Testis (tissue), 3 donors: ENCODE results near the gene ICAM1. TPM values are rescaled to one million over a fixed set of nuclear protein-coding genes. Genes with fewer than 3 reads are reported as not detected.
A peak's percentile ranks its signal among the peaks of the same experiment; 100 is the strongest.

Experiments
- DNase-seq: peaks from one replicate; pipeline ENCODE4 v3.0.0-alpha.2; 2019
- H3K27ac ChIP-seq, 2 donors: fragments of 200-600 bp; sonication (generic); one replicate each; pipeline ENCODE4 v1.5.1; 2019
- H3K27me3 ChIP-seq: fragments of 200-600 bp; sonication (generic); one replicate; pipeline ENCODE4 v1.5.1; 2019
- H3K36me3 ChIP-seq: fragments of 200-600 bp; sonication (generic); one replicate; pipeline ENCODE4 v1.5.1; 2017; ENCODE audit warnings: low read depth; ENCODE audit errors: missing control alignments
- H3K4me1 ChIP-seq: fragments of 200-600 bp; sonication (generic); one replicate; pipeline ENCODE4 v1.5.1; 2019
- H3K4me3 ChIP-seq, 2 donors: fragments of 200-600 bp; sonication (generic); one replicate each; pipeline ENCODE4 v1.5.1; 2017 to 2019
- H3K9me3 ChIP-seq: fragments of 200-600 bp; sonication (generic); one replicate; pipeline ENCODE4 v1.5.1; 2017
- CTCF ChIP-seq, 3 experiments: fragments of 450-650 bp in 2 of 3; fragments of 200-600 bp in 1 of 3; sonication (generic) in 1 of 3; IDR thresholded peaks; one replicate each; pipeline ENCODE4 v1.5.1; 2016 to 2019; ENCODE audit warnings: antibody characterized with exemption in 3 of 3, mild to moderate bottlenecking in 2 of 3, moderate library complexity in 1 of 3
- POLR2A ChIP-seq: fragments of 450-650 bp; IDR thresholded peaks from one replicate; pipeline ENCODE4 v1.6.1; 2017; ENCODE audit warnings: antibody characterized with exemption, mild to moderate bottlenecking, moderate library complexity
- WGBS, 2 donors: methylation state at CpG; one replicate each; pipeline ENCODE4 v1.1.5; 2018; 5-methylcytosine and 5-hydroxymethylcytosine counted together
- intact Hi-C: fragments of 100-400 bp; cut with DNase I; formaldehyde crosslinking; loops from one replicate; pipeline ENCODE4 v1.15.1; 2023; ENCODE audit warnings: low total_unique reads
- polyA plus RNA-seq: library from polyadenylated mRNA; stranded (reverse); fragments of 350-450 nt; fragmentation: Illumina TruSeq; extraction: RNeasy Lipid Tissue Mini Kit (QIAGEN cat#74804); gene quantifications from one replicate; pipeline ENCODE4 v1.2.3, GENCODE V29; 2014; ENCODE audit warnings: low read depth, low replicate concordance; ENCODE audit not compliant: insufficient read depth
- total RNA-seq, 2 donors: library from RNA; depleted of rRNA; stranded (reverse); fragments of >200 nt; gene quantifications; one replicate each; pipeline ENCODE4 v1.2.3, GENCODE V29; 2016

Gene ICAM1
- total and polyA plus RNA-seq, 3 donors from 2014 or later: 10.1 to 18.0 (median 14.3) TPM

DNA sequence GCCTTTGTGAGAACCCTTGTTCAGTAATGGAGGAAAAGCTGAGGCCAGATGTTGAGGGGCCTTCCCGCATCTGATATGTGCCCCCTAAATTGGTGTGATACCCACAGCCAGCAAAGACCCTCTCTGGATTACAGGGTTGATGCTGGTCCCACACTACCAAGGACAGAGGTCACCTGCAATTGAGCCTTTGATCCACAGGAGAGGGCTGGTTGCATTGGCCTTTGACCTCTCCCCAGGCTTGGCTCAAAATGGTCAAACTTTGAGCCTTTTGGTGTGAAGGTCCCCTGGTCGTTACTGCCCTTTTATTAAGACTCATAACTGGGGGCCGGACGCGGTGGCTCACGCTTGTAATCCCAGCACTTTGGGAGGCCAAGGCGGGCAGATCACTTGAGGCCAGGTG lies 27.3 kb upstream of the ICAM1 start:
- TF ChIP-seq CTCF (IDR thresholded peaks at IDR 0.05) (no peak), POLR2A (no peak)

DNA sequence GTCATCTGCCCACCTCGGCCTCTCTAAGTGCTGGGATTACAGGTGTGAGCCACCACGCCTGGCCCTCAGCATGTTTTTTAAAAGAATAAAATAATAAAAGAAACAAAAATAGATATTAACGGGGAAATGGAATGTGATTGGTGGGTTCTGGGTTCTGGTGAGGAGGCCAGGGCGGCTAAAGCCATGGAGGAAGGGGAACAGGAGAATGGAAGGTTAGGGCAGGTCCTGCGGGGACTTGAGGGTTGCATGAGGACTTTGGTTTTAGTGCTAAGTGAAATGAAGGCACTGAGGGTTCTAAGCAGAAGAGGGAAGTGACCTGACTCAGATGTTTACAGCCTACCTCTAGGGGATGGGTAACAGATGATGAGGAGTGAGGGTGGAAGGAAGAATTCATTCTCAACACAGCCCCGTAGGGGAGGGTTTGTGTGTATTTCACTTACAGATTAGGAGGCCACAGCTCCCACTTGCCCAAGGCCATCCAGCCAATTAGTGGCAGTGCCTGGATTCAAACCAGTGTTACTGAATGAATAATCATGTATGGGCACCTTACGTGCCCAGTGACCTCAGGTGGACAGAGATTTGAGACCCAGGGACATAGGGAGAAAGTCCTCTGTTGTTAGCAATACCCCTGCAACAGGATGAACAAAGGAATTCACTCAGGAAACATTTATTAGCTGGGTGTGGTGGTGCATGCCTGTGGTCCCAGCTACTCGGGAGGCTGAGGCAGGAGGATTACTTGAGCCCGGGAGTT lies 25.6 kb upstream of the ICAM1 start:
- Histone ChIP-seq H3K27me3 (no peaks in the 10 kb centered on the region), H3K36me3 (no peaks in the 10 kb centered on the region), H3K4me3 (no peak overlapping the region), H3K4me1 (no peaks in the 10 kb centered on the region), H3K27ac (no peak overlapping the region), H3K9me3 (no peaks in the 10 kb centered on the region)
- no peak for DNase-seq
- TF ChIP-seq POLR2A (no peak), CTCF (IDR thresholded peaks at IDR 0.05) (no peak)
- WGBS, 2 donors: 72 to 76% methylated on average over 9 of the region's 9 CpGs
- intact Hi-C loops: loop anchor here (10.0 kb wide), 1 partner anchor 131 kb away; the partner anchor contains the start of genes EIF3G and P2RY11

More for the DNA sequence above, 27.3 kb upstream of the ICAM1 start:
- H3K4me1 ChIP-seq: no peaks in the 10 kb centered on the region
- H3K9me3 ChIP-seq: no peaks in the 10 kb centered on the region
- DNase-seq: no peak
- intact Hi-C loops: loop anchor here (10.0 kb wide), 1 partner anchor 129 kb away; the partner anchor contains the start of genes EIF3G and P2RY11
- H3K27me3 ChIP-seq: no peaks in the 10 kb centered on the region
- H3K27ac ChIP-seq: no peak overlapping the region
- no peak overlapping the region for H3K4me3 ChIP-seq
- WGBS, 2 donors: 84 to 97% methylated on average over 6 to 7 of the region's 7 CpGs
- H3K36me3 ChIP-seq: no peaks in the 10 kb centered on the region

DNA sequence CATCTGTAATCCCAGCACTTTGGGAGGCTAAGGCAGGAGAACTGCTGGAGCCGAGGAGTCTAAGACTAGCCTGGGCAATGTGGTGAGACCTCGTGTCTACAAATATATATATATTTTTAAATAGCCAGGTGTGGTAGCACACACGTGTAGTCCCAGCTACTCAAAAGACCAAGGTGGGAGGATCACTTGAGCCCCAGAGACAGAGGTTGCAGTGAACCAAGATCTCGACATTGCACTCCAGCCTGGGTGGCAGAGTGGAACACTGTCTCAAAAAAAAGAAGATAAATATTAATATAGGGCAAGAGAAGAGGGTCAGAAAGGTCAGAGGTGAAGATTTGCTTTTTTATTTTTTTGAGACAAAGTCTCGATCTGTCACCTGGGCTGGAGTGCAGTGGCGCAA lies 24.4 kb upstream of the ICAM1 start:
- intact Hi-C loops: loop anchor here (10.0 kb wide), 1 partner anchor 132 kb away; the partner anchor contains the start of genes EIF3G and P2RY11

GRCh38 chr19:10251792-10252694 lies 18.9 kb upstream of the ICAM1 start, which contains the start of gene MRPL4:
TSS of gene MRPL4 (plus strand) at chr19:10252214. CDS start at chr19:10252254, 40 bp downstream.
- peak; percentile 99 for DNase-seq
- Histone ChIP-seq H3K27me3 (no peaks in the 10 kb centered on the region), H3K4me3 (peak within 1 kb of the TSS; percentile 93 to 96), H3K27ac (peak within 1 kb of the TSS; percentile 80 to 88), H3K4me1 (peaks cover 11% of the 10 kb centered on the region), H3K36me3 (no peaks in the 10 kb centered on the region), H3K9me3 (no peaks in the 10 kb centered on the region)
- 0% methylated on average over 63 to 76 of the region's 77 CpGs for WGBS, 2 donors
- TF ChIP-seq CTCF (IDR thresholded peaks at IDR 0.05) (peak in 2 of 3 experiments; percentile 4 to 33), POLR2A (no peak)
- intact Hi-C loops: no loop called here

More for the DNA sequence above, 24.4 kb upstream of the ICAM1 start:
- peaks cover 4% of the 10 kb centered on the region for H3K4me1 ChIP-seq
- H3K27ac ChIP-seq: no peak overlapping the region
- TF ChIP-seq CTCF (IDR thresholded peaks at IDR 0.05) (no peak), POLR2A (no peak)
- H3K9me3 ChIP-seq: no peaks in the 10 kb centered on the region
- H3K4me3 ChIP-seq: no peak overlapping the region
- H3K36me3 ChIP-seq: no peaks in the 10 kb centered on the region
- no peaks in the 10 kb centered on the region for H3K27me3 ChIP-seq
- 79 to 85% methylated on average over 6 of the region's 6 CpGs for WGBS, 2 donors
- no peak for DNase-seq
